GM21786 (cell line): ENCODE results near the gene GALNT1.
A peak's percentile ranks its signal among the peaks of the same experiment; 100 is the strongest.

Experiments
- ATAC-seq: cut with Tn5 transposase; IDR thresholded peaks from one replicate; pipeline ENCODE4 v1.9.1; 2021; ENCODE audit not compliant: unreplicated experiment

The GALNT1 gene

DNA sequence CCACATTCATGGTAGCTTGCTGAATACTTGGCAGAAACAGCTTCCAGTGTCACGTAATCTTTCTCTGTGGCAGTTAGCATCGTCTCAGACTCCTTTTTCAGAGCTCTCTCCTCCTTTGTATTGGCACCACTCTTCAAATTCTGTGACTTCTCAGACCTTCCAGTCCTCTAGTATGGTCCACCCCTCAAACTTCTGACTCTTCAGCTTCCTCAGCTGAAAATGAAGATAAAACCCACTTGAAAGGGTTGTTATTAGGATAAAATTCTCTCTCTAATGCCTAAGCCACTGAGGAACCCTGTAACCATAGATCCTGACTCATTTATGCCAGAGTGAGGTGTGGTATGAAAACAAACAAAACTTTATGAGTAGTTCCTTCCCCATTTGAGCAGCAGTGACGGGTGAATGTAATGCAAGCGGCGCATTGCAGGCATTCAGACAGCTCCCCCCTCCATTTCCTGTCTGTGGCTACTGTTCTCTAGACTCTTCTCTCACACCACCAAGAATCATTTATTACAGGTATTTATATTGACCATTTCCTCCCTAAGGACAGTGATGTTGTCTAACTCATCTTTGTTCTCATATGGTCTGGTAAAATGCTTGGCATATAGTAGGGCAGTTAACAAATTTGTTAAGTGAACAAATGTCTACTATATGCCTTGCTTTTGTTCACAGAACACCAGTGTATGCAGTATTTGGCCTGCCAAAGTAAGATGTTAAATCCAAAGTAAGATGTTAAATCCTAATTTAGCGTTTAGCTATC is 35.3 kb downstream of the GALNT1 start:
- peak; percentile 98 for ATAC-seq

- ATAC-seq, result no peak
Observed at GRCh38 chr18:35617865-35618264, 36.3 kb downstream of the GALNT1 start.

DNA sequence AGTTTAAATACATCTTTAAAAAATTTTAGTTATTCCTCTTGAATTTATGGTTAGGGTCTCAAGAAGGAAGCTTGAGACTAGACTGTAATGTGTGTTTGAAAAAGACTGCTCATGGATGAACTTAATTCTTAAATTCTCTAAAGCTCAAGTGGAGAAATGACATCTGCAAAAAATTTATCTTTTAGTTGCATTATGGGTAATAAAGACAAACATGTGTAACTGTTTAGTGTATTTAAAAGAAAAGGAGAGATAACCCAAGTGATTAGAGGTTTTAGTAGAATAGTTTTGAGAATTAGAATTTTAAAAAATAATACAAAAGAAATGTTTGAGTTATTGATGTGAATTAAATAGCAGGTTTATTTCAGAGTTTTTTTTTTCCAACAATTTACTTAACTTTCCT is 36.7 kb downstream of the GALNT1 start:
- ATAC-seq, result no peak

DNA sequence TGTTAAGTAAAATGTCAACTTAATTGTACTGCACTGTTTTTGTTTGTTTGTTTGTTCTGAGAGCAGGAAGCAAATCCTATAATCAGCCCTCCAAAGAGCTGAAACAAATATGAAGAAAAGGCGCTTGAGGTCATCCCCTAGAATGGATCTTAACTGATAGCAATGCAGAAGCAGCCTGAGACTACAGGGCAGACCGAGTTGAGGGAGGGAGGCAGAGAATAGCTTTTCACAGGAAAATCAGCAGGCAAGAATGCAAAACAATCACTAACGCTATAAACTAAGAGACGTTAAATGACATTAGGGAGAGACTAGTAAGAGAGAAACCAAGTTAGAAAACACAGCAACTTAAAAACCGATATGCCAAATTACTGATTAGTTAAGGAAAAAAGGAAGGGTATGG is 37.2 kb downstream of the GALNT1 start:
- no peak for ATAC-seq

DNA sequence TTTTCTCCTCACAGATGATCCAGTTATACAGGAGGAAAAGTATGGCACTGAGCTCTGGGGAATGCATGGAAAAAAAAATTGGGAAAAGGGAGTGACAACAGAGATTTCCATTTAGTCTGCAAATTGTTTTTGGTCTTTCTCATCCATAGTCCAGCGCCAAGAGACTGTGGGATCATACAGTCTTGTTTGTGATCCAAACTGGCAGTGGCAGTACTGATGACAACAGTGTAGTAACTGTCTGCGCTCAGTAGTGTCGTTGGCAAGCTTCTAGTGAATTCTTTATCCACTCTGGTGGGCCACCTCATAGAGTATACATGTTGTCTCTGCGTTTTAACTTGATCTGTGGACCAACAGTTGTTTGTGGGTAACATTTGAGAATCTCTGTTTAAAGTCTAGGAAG is 37.9 kb downstream of the GALNT1 start:
- no peak for ATAC-seq

GRCh38 chr18:35619941-35620340 is 38.4 kb downstream of the GALNT1 start:
- ATAC-seq, result no peak

DNA sequence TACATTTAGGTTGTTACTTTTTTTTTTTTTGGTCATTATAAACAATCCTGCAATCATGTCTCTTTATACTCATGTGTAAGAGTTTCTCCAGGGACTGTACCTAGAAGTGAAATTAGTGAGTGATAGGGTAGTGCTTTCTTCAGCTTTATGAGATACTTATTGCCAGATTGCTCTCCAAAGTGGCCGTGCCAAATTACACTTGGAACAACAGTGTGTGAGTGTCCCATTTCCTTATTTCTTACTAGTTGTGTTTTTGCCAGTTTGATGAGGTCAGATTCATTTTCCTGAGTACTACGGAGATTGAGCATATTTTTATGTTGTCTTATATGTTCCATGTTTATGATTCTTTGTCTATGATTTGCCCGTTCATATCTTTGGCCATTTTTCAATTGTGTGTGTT is 39.2 kb downstream of the GALNT1 start:
- no peak for ATAC-seq

DNA sequence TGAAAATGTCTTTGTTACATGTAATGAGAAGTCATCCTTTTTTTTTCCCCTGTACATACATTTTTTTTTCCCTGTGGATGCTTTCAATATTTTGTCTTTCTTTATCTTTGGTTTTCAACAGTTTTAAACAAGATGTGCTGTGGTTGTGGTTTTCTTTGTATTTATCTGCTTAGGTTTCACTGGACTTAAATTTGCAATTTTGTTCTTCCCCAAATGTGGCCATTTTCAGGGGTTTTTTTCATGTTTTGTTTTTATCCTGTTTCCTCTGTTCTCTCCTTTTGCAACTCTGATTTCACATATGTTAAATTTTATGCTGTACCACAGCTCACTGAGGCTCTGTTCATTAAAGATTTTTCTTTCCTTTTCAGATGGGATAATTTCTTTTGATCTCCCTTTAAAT is 41.7 kb downstream of the GALNT1 start:
- no peak for ATAC-seq

DNA sequence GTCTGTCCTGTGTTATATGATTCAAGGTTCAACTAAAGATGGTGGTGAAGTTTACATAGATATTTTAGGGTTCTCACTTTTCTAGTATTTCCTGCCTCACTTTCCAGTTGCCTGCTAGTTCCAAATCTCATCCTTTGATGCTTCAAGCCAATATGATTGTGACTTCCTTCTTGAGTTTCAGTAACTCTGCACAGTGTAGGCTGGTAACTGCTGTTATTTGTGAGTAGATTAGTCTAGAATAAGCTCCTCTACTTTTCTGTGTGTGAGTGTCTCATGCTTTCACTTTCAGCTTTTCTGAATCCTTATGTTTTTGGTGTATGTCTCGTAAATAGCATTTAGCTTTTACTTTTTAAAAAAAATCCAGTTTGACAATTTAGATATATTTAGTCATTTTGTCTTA is 42.6 kb downstream of the GALNT1 start:
- peak; percentile 82 for ATAC-seq

GRCh38 chr18:35625232-35625631 is 43.7 kb downstream of the GALNT1 start:
- no peak for ATAC-seq

- no peak for ATAC-seq
Observed at GRCh38 chr18:35633761-35634160, 52.2 kb downstream of the GALNT1 start.

DNA sequence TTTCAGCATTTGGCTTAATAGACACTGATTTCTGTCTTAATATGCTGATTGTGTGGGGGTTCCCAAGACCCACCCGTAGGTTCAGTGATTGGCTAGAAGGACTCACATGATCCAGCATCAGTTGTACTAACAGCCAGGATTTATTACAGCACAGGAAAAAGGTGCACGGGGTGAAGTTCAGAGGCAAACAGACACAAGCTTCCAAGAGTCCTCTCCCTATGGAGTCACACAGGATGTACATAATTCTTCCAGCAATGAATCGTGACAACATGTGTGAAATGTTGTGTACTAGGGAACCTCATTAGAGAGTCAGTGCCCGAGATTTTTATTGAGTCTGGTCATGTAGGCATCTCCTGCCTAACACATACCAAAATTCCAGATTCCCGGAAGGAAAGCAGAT is 52.8 kb downstream of the GALNT1 start:
- no peak for ATAC-seq

DNA sequence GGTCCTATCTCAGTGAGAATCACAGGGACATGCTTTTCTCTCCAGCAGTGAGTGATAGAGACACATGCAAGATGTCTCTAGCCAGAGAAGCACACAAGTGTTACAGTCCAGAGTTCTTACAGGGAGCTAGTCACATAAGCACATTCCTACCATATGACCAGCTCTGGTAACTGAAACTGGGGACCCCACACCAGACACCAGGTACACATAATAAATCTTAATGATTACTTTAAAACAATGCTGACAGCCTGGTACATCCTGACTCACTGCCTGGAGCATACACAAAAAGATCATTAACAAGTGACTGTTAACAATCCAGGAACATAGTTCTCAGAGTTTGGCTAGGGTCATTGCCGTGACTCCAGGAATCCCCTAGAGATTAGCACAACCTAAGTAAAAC is 53.6 kb downstream of the GALNT1 start:
- ATAC-seq, result no peak

GRCh38 chr18:35637227-35637626 is 55.7 kb downstream of the GALNT1 start:
- ATAC-seq, result no peak

GRCh38 chr18:35639296-35639695 is 57.8 kb downstream of the GALNT1 start:
- ATAC-seq, result no peak

DNA sequence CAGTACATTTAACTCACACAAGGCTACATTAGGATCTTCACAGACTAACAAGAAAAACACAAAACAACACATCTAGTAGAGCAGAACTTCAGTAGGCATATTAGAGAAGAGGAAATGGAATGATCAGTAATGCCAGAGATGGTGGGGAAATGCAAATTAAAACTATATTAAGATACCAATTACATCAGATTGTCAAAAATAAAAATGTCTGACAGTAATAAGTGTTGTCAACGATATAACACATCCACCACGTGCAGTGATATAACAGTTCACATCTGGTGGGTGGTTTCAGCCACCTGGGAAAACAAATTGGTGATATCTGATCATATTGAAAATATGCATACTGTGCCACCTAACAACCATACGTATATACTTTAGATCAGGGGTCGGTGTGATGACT is 59.9 kb downstream of the GALNT1 start:
- ATAC-seq, result no peak

DNA sequence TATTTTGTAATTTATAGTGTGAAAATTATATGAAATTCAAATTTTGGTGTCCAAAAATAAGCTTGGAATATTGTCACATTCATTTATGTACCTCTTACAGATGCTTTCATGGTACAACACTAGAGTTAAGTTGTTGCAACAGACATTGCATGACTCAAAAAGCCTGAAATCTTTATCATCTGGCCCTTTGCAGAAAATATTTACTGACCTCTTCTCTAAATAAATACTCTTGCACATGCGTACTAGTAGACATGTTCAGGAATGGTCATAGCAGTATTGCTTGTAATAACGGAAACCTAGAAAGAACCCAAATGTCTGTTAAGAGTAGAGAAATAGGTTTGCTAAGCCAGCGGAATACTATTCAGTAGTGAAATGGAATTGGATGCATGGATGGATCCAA is 60.4 kb downstream of the GALNT1 start:
- no peak for ATAC-seq

- ATAC-seq, result no peak
Observed at GRCh38 chr18:35642802-35643201, 61.3 kb downstream of the GALNT1 start.

DNA sequence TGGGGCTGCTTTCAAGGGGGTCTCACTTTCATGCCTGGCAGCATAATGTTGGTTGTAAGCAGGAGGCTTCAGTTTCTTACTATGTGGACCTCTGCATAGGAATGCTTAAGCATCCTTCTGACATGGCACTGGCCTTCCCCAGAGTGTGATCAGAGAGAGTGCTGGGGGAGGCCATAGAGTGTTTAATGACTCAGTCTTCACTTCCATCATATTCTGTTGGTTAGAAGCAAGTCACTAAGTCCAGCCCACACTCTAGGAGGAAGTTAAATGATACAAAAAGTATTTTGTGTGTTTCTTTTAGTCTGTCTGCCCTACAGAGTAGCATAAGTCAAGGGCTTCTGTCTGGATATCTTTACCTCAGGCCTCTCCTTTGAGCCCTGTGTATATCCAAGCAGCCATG is 64.9 kb downstream of the GALNT1 start:
- no peak for ATAC-seq

- no peak for ATAC-seq
Observed at GRCh38 chr18:35653392-35654135, 72.0 kb downstream of the GALNT1 start.

GRCh38 chr18:35658112-35658511 is 76.6 kb downstream of the GALNT1 start:
- no peak for ATAC-seq

DNA sequence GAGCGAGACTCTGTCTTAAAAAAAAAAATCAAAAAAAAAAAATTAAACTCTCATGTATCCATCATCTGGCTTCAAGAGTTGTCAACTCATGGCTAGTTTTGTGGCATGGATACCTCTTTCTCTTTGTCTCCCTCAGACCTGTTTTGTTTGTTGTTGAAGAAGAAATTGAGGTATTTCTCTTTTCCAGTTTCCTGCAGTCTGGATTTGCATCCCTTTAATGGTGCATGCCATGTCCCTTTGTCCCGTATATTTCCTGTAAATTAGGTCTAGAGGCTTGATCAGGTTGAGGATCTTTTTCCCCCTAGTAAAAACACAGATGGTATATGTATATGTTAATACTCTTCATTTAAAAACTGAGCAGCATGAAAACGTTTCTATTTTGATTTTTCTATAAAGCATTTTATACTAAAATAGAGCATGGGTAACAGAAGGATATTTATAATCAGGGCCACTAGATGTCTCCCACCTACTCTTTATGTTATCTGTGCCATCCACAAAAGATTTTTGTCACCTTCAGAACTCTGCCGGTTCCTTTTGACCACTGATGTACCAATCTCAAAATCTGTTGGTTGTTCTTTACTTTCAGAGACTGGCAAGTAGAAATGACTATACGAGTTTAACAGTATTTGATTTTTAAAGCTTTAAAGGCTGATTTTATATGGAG is 80.1 kb downstream of the GALNT1 start:
- no peak for ATAC-seq
